Pancreas (tissue), 10 donors: ENCODE results near the gene AFF3. TPM values are rescaled to one million over a fixed set of nuclear protein-coding genes. Genes with fewer than 3 reads are reported as not detected.
A peak's percentile ranks its signal among the peaks of the same experiment; 100 is the strongest.

Source experiments
- ATAC-seq, 4 donors: fragments of 200-7000 bp; cut with Tn5 transposase; one replicate each; pipeline versions ENCODE4 v1.8.0 to v1.9.1; 2020; ENCODE audit warnings: mild to moderate bottlenecking in 4 of 4, moderate library complexity in 4 of 4
- DNase-seq, 6 donors: peaks; one replicate each; pipeline ENCODE4 v3.0.0-alpha.2; 2020
- FAIRE-seq: peaks from 2 replicates; lab custom pipeline; 2012; peaks lifted over from hg19 to GRCh38; lab: Jason Lieb, UNC
- H3K27ac ChIP-seq, 4 donors: fragments of 200-600 bp; sonication (generic); 1 replicate in 3 of 4; 2 replicates in 1 of 4; pipeline versions ENCODE4 v1.5.0 to v1.8.0; 2020
- H3K27me3 ChIP-seq, 4 donors: fragments of 200-600 bp; one replicate each; pipeline ENCODE4 v1.8.0; 2021
- H3K36me3 ChIP-seq, 3 donors: fragments of 200-600 bp; sonication (generic) in 1 of 3; one replicate each; pipeline versions ENCODE4 v1.5.0 to v1.8.0; 2020 to 2021
- H3K4me1 ChIP-seq, 3 donors: fragments of 200-600 bp; one replicate each; pipeline ENCODE4 v1.8.0; 2021
- H3K4me3 ChIP-seq, 4 donors: fragments of 200-600 bp; sonication (generic) in 2 of 4; one replicate each; pipeline versions ENCODE4 v1.5.0 to v1.8.0; 2020 to 2021
- H3K9me3 ChIP-seq, 4 donors: fragments of 200-600 bp; one replicate each; pipeline ENCODE4 v1.8.0; 2021
- WGBS, 2 donors: extraction: QIAGEN DNeasy Blood & Tissue Kit; methylation state at CpG; one replicate each; pipeline ENCODE4 v1.1.7; 2013; 5-methylcytosine and 5-hydroxymethylcytosine counted together
- intact Hi-C, 3 donors: fragments of 100-400 bp; cut with DNase I; formaldehyde crosslinking; loops; one replicate each; pipeline versions ENCODE4 v1.11.1 to v1.14.2; 2022
- polyA plus RNA-seq, 2 donors: library from polyadenylated mRNA; stranded (reverse); fragments of 200-250 nt; gene quantifications; one replicate each; pipeline ENCODE4 v1.2.3, GENCODE V29; 2013
- total RNA-seq, 6 donors: library from RNA; stranded (reverse); fragmentation: NEBNext Ultra II Directional in 4 of 6; extraction: Animal tissue kit (Norgen Biotek cat#: 25700) in 4 of 6; gene quantifications; one replicate each; pipeline versions ENCODE4 v1.2.1 to v1.2.4, GENCODE V29; 2021 to 2023
- TF ChIP-seq, protein P1 (sequence below), 4 donors: fragments of 200-600 bp; sonication (generic) in 3 of 4; IDR thresholded peaks; one replicate each; pipeline versions ENCODE4 v1.5.0 to v1.8.0; 2021; ENCODE audit warnings: antibody characterized with exemption in 4 of 4
- donor health status: healthy with polysubstance abuse.
- donor health status: DM: no; HTN: no; CAD: no; lungs with moderate emphysema.
- donor health status: DM: no; HTN: no; CAD: no.
- donor health status: control.
- donor health status: control.
- donor health status: Bipolar disorder and iron deficiency.
- donor health status: DM: yes; HTN: yes; CAD: no.
- donor health status: DM: no; HTN: no; CAD: no.
- donor health status: DM: no; HTN: no; CAD: no.
- donor health status: DM: yes; HTN: yes; CAD: no.

Gene AFF3
- total and polyA plus RNA-seq, 8 donors = 0.19 to 1.1 (median 0.54) TPM

DNA sequence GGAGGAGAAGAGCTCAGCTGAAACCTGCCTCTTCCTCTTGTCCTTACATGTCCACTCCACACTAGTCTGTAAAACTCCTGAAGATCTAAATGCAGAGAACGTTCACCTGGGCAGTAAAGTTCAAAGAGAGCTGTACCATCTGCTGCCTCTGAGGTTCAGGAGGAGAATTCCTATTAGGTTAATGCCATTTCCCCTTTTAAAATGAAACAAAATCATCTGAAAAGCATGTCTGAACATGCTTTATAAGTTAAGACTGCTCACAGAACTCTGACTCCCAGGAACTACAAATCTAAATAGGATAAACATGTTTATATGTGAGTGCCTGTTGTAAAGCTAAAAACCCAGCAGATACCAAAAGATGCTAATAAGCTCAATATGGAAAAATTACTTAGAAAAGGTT lies 164.4 kb downstream of the AFF3 start:
- no peak for FAIRE-seq
- no peak for DNase-seq
- no peaks in the 10 kb centered on the region for H3K9me3 ChIP-seq
- 77 to 83% methylated on average over 1 of the region's 1 CpG for WGBS, 2 donors
- no peak overlapping the region for H3K4me3 ChIP-seq
- intact Hi-C loops = no loop called here
- H3K27ac ChIP-seq = no peak overlapping the region
- no peaks in the 10 kb centered on the region for H3K27me3 ChIP-seq
- no peaks in the 10 kb centered on the region for H3K4me1 ChIP-seq
- TF ChIP-seq, protein P1, sequence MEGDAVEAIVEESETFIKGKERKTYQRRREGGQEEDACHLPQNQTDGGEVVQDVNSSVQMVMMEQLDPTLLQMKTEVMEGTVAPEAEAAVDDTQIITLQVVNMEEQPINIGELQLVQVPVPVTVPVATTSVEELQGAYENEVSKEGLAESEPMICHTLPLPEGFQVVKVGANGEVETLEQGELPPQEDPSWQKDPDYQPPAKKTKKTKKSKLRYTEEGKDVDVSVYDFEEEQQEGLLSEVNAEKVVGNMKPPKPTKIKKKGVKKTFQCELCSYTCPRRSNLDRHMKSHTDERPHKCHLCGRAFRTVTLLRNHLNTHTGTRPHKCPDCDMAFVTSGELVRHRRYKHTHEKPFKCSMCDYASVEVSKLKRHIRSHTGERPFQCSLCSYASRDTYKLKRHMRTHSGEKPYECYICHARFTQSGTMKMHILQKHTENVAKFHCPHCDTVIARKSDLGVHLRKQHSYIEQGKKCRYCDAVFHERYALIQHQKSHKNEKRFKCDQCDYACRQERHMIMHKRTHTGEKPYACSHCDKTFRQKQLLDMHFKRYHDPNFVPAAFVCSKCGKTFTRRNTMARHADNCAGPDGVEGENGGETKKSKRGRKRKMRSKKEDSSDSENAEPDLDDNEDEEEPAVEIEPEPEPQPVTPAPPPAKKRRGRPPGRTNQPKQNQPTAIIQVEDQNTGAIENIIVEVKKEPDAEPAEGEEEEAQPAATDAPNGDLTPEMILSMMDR (IDR thresholded peaks at IDR 0.05) = no peak
- no peak for ATAC-seq
- no peaks in the 10 kb centered on the region for H3K36me3 ChIP-seq

DNA sequence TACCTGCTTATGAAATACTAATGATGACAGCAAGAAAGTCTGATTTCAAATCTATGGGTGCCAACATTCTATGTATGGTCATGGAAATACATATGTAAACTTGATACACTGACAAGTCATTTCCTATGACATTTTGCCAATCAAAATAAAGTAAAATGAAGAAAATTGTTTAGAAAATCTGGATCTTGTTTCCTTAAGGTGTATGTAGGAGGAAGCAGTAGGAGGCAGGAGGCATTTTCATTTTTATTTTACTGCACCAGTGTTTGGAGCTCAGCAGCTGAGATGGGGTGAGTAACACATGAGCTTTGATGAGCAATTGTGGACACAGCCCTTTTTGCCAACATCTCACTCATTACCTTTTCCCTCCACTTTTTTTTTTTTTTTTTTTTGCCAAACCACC lies 167.0 kb downstream of the AFF3 start:
- no peak for ATAC-seq
- no peak for FAIRE-seq
- no peak for DNase-seq
- no peak overlapping the region for H3K4me3 ChIP-seq
- TF ChIP-seq, protein P1 (IDR thresholded peaks at IDR 0.05) = no peak
- H3K27me3 ChIP-seq = no peaks in the 10 kb centered on the region
- H3K36me3 ChIP-seq = no peaks in the 10 kb centered on the region
- H3K4me1 ChIP-seq = no peaks in the 10 kb centered on the region
- no peak overlapping the region for H3K27ac ChIP-seq
- H3K9me3 ChIP-seq = no peaks in the 10 kb centered on the region
- intact Hi-C loops = no loop called here

DNA sequence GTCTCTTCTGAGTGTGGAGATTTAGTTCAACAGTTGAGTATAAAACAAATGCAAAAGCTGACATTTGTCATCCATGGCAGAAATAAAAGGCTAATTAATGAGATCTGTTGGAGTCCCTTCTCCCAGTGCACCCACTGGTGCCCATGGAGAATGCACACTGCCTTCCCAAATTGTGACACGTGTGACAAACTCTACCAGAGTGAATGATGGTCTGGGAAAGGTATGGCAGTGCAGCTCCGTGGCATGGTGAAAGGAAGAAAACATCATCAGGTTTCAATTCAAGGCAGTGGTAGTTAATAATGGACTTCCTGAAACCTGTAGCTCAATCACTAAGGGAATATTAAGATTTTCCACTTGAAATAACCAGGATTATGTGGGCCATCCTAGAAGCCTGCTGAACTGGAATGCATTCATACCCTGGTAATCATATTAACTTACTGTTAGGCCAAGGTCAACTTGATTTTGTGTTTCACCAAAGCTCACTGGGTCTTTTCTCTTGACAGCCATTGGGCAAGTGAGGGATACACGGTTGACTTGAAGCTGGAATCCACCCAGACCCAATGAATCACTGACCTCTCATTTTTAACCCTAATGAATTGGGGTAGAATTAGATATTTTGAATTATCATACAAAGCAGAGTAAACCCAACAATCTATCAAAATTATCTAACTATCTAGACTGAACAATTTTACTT lies 167.6 kb downstream of the AFF3 start:
- no peak for DNase-seq
- no peaks in the 10 kb centered on the region for H3K27me3 ChIP-seq
- intact Hi-C loops = no loop called here
- no peak for FAIRE-seq
- H3K27ac ChIP-seq = no peak overlapping the region
- H3K36me3 ChIP-seq = no peaks in the 10 kb centered on the region
- ATAC-seq = no peak
- H3K4me1 ChIP-seq = no peaks in the 10 kb centered on the region
- no peaks in the 10 kb centered on the region for H3K9me3 ChIP-seq
- no peak overlapping the region for H3K4me3 ChIP-seq
- TF ChIP-seq, protein P1 (IDR thresholded peaks at IDR 0.05) = no peak
- 63 to 70% methylated on average over 3 of the region's 3 CpGs for WGBS, 2 donors

DNA sequence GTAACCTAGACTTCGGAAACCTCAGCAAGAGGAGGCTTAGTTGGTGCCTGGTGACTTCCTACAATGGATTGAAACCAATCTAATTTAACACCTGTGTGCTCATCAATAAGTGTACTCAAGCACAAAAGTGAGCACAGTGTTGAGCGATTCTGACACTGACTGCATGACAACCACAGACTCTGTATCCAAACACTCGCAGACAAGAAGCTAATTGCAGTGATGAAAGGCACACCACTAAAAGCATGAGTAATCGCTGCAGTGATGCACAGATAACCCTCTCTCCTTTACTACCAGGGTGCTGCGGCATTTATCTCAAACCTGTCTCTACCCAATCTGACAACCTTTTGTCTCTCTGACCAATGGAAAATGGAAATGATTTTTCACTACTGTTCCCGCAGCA lies 168.1 kb downstream of the AFF3 start:
- H3K4me1 ChIP-seq = no peaks in the 10 kb centered on the region
- ATAC-seq (peak in 2 of 4 donors; percentile 70 to 88), FAIRE-seq (no peak), DNase-seq (no peak)
- intact Hi-C loops = no loop called here
- no peak overlapping the region for H3K4me3 ChIP-seq
- H3K9me3 ChIP-seq = no peaks in the 10 kb centered on the region
- H3K27me3 ChIP-seq = no peaks in the 10 kb centered on the region
- TF ChIP-seq, protein P1 (IDR thresholded peaks at IDR 0.05) = no peak
- WGBS, 2 donors = 87 to 94% methylated on average over 6 of the region's 6 CpGs
- H3K27ac ChIP-seq = no peak overlapping the region
- no peaks in the 10 kb centered on the region for H3K36me3 ChIP-seq

DNA sequence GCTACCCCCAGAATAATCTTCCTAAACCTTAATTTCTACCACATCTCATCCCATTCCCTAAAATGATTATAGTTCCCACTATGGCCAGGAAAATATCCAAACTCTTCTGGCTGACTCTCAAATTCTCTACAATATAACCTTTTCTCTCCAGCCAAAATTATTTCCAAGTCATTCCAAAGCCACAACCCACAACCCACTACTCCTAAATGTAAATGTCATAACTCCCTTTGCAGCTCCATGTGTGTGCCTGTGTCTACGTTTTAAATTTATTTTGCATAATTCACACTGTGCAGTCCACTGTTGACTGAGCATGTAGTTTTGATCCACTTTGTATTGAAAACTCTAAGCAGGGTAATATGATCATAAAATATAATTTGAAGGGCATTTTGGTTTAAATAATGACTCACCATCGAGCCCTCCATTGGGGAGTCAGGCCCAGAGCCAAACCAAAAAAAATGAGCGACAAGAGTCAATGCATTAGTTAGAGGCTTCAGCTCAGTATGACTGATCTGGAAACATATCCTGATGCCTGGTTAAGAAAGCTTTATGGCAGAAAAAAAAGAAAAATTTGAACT lies 171.0 kb downstream of the AFF3 start:
- Histone ChIP-seq H3K4me1 (no peaks in the 10 kb centered on the region), H3K27me3 (no peaks in the 10 kb centered on the region), H3K4me3 (no peak overlapping the region), H3K9me3 (no peaks in the 10 kb centered on the region), H3K36me3 (no peaks in the 10 kb centered on the region), H3K27ac (no peak overlapping the region)
- ATAC-seq (no peak), FAIRE-seq (no peak), DNase-seq (no peak)
- TF ChIP-seq, protein P1 (IDR thresholded peaks at IDR 0.05) = no peak
- intact Hi-C loops = no loop called here
- WGBS, 2 donors = 75 to 81% methylated on average over 3 of the region's 3 CpGs
